ENCODE measurements around the gene EFCAB6.

EFCAB6 gene

DNA sequence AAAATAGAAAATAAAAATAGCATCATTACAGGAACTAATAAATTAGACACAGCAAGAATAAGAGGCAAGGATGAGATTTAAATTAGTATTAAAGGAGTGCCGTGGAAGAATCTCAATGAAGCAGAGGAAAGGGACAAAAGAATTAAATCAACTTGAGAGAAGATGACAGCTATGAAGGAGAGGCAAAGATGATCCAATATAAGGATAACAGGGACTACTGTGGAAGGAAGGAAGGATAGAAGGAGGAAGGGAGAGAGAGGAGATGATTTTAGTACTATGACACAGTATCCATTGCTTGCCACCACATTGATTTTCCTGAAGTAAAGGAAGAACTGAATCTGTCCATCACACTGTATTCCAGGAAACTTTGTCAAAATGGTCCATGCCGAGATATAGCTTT, 98.0 kb downstream of the EFCAB6 start:
- Histone ChIP-seq H3K27me3 (replicated peaks; ENCODE audit: control insufficient read depth, insufficient read depth, low read length) (no peaks in the 10 kb centered on the region), H3K4me3 (replicated peaks; ENCODE audit: low read depth, low read length) (no peak overlapping the region), H3K36me3 (ENCODE audit: control insufficient read depth, insufficient read depth, low read length) (no peaks in the 10 kb centered on the region)
- DNase-seq (ENCODE audit: extremely low read depth, insufficient read length) = no peak
- no peak for TF ChIP-seq CTCF (IDR thresholded peaks at IDR 0.05; ENCODE audit: insufficient read depth, low read length, poor library complexity, severe bottlenecking)

GRCh38 chr22:43711681-43712080, 100.4 kb downstream of the EFCAB6 start:
- H3K4me3 ChIP-seq (replicated peaks; ENCODE audit: low read depth, low read length) = no peak overlapping the region
- no peak for TF ChIP-seq CTCF (IDR thresholded peaks at IDR 0.05; ENCODE audit: insufficient read depth, low read length, poor library complexity, severe bottlenecking)
- no peak for DNase-seq (ENCODE audit: extremely low read depth, insufficient read length)
- H3K36me3 ChIP-seq (ENCODE audit: control insufficient read depth, insufficient read depth, low read length) = no peaks in the 10 kb centered on the region
- H3K27me3 ChIP-seq (replicated peaks; ENCODE audit: control insufficient read depth, insufficient read depth, low read length) = no peaks in the 10 kb centered on the region

DNA sequence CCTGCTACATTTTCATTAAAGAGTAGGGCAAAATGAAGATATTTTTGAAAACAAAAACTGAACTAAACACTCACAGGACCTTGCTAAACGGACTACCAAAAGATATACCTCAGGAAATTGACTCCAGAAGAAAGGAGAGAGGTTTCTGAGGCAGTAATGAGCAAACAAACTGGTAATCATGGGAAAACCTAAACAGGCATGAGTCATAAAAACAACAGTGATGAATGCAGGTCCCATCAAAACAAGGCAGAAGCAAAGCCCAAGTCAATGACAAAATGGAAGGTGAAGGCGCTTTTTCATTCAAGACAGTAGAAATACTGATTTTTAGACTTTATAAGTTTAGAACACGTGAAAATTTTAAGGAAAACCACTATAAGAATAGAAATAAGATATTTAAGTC, 104.5 kb downstream of the EFCAB6 start:
- Histone ChIP-seq H3K27me3 (replicated peaks; ENCODE audit: control insufficient read depth, insufficient read depth, low read length) (no peaks in the 10 kb centered on the region), H3K4me3 (replicated peaks; ENCODE audit: low read depth, low read length) (no peak overlapping the region), H3K36me3 (ENCODE audit: control insufficient read depth, insufficient read depth, low read length) (no peaks in the 10 kb centered on the region)
- TF ChIP-seq CTCF (IDR thresholded peaks at IDR 0.05; ENCODE audit: insufficient read depth, low read length, poor library complexity, severe bottlenecking) = no peak
- no peak for DNase-seq (ENCODE audit: extremely low read depth, insufficient read length)

- TF ChIP-seq CTCF (IDR thresholded peaks at IDR 0.05; ENCODE audit: insufficient read depth, low read length, poor library complexity, severe bottlenecking) = no peak
- no peak for DNase-seq (ENCODE audit: extremely low read depth, insufficient read length)
These were observed 105.4 kb downstream of the EFCAB6 start for GRCh38 chr22:43706571-43707328.

DNA sequence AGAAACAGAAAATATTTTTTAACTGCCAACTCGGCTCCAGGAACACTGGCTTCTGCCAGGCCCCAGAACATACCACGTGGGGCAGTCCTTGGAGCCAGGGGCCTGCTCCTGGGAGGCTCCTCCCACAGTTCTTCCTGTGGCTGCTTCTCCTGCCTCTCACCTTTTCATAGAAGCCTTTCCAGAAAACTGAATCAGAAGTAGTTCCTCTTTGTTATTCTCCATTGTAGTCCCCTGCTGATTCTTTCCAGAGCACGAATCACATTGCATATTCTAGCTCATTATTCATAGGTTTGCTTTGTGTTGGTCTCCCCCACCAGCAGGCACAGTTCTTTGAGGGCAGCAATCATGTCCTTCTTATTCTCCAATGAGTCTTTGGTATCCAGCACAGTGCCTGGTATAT, 106.0 kb downstream of the EFCAB6 start:
- H3K27me3 ChIP-seq (replicated peaks; ENCODE audit: control insufficient read depth, insufficient read depth, low read length) = no peaks in the 10 kb centered on the region
- TF ChIP-seq CTCF (IDR thresholded peaks at IDR 0.05; ENCODE audit: insufficient read depth, low read length, poor library complexity, severe bottlenecking) = no peak
- no peak for DNase-seq (ENCODE audit: extremely low read depth, insufficient read length)
- H3K36me3 ChIP-seq (ENCODE audit: control insufficient read depth, insufficient read depth, low read length) = no peaks in the 10 kb centered on the region
- no peak overlapping the region for H3K4me3 ChIP-seq (replicated peaks; ENCODE audit: low read depth, low read length)

More at GRCh38 chr22:43706571-43707328, 105.4 kb downstream of the EFCAB6 start:
- Histone ChIP-seq H3K4me3 (replicated peaks; ENCODE audit: low read depth, low read length) (no peak overlapping the region), H3K27me3 (replicated peaks; ENCODE audit: control insufficient read depth, insufficient read depth, low read length) (no peaks in the 10 kb centered on the region), H3K36me3 (ENCODE audit: control insufficient read depth, insufficient read depth, low read length) (no peaks in the 10 kb centered on the region)

Data from GM06990 (cell line).